Left cardiac atrium (tissue), 4 donors: ENCODE measurements around the gene PCNX4. TPM values are rescaled to one million over a fixed set of nuclear protein-coding genes. Genes with fewer than 3 reads are reported as not detected.

Experiments used
- ATAC-seq, 2 donors: fragments of 200-7000 bp; cut with Tn5 transposase; one replicate each; pipeline ENCODE4 v1.9.1; 2020; ENCODE audit warnings: mild to moderate bottlenecking in 2 of 2, moderate library complexity in 2 of 2
- DNase-seq: peaks from one replicate; pipeline ENCODE4 v3.0.0-alpha.2; 2020
- intact Hi-C, 2 donors: fragments of 100-400 bp; cut with DNase I; formaldehyde crosslinking; loops; one replicate each; pipeline versions ENCODE4 v1.14.1 to v1.15.1; 2022 to 2023
- total RNA-seq, 2 donors: library from RNA; stranded (reverse); fragmentation: NEBNext Ultra II Directional; extraction: Animal tissue kit (Norgen Biotek cat#: 25700); gene quantifications; one replicate each; pipeline ENCODE4 v1.2.1, GENCODE V29; 2021
- donor health status: DM: no; HTN: yes; CAD: no.
- donor health status: DM: no; HTN: yes; CAD: no; lungs with severe emphysema.
- donor health status: DM: yes; HTN: yes; CAD: no.
- donor health status: Dilated cardiomyopathy.

The PCNX4 gene
- total RNA-seq, 2 donors from 2014 or later, result 30.4 to 37.8 TPM

- ATAC-seq, result no peak
- intact Hi-C loops, result no loop called here
- no peak for DNase-seq
These were observed 124.0 kb downstream of the PCNX4 start for GRCh38 chr14:60215520-60216420.

GRCh38 chr14:60217713-60218112 is 126.0 kb downstream of the PCNX4 start:
- DNase-seq (no peak), ATAC-seq (no peak)
- intact Hi-C loops, result no loop called here

Other genes starting within 250 kb of the PCNX4 start
- gene RTN1, start 221.1 kb upstream of the PCNX4 start, total RNA-seq, result 1 to 10 TPM; 1.1 to 3.0 TPM
- gene LRRC9, start 171.8 kb upstream of the PCNX4 start, total RNA-seq, result 1 to 10 TPM in 1 of 2 donors, under 1 TPM in 1; 0.38 to 1.2 TPM
- gene DHRS7, start 73.5 kb downstream of the PCNX4 start, total RNA-seq, result 10 to 100 TPM; 50.0 to 54.4 TPM
- gene PPM1A, start 157.3 kb downstream of the PCNX4 start, total RNA-seq, result 10 to 100 TPM; 73.2 to 76.0 TPM